SU-DHL-6 (cell line): ENCODE measurements around the gene RAD51B.

ENCODE experiments used
- H2AFZ ChIP-seq: fragments of 200-600 bp; sonication (generic); 2 replicates; pipeline ENCODE4 v1.6.1; 2014; ENCODE audit warnings: low read depth, mild to moderate bottlenecking, moderate library complexity, mixed read lengths, antibody characterized with exemption, low read length; ENCODE audit not compliant: severe bottlenecking
- H3F3A ChIP-seq: fragments of 200-600 bp; shearing (Covaris generic); 2 replicates; pipeline ENCODE4 v1.6.0; 2016; ENCODE audit warnings: antibody characterized with exemption, mild to moderate bottlenecking; ENCODE audit not compliant: insufficient read depth
- H3K27ac ChIP-seq: fragments of 200-600 bp; sonication (generic); 2 replicates; pipeline ENCODE4 v1.5.1; 2016; ENCODE audit warnings: low read depth, mild to moderate bottlenecking, low read length, moderate library complexity, mixed read lengths
- H3K27me3 ChIP-seq: fragments of 200-600 bp; sonication (generic), shearing (Covaris generic); 2 replicates; pipeline ENCODE4 v1.6.0; 2014; ENCODE audit warnings: mild to moderate bottlenecking, low read length
- H3K36me3 ChIP-seq: fragments of 200-600 bp; sonication (generic); 2 replicates; pipeline ENCODE4 v1.6.1; 2014; ENCODE audit warnings: mild to moderate bottlenecking, low read length, mixed read lengths
- H3K4me2 ChIP-seq: fragments of 300-600, 200-600 bp; shearing (Covaris generic), sonication (generic); 2 replicates; pipeline ENCODE4 v1.6.0; 2014; ENCODE audit warnings: low read length, low read depth, mild to moderate bottlenecking; ENCODE audit not compliant: poor library complexity, severe bottlenecking
- H3K4me3 ChIP-seq: fragments of 200-600 bp; sonication (generic); 2 replicates; pipeline ENCODE4 v1.5.1; 2014; ENCODE audit warnings: antibody characterized with exemption, low read length, mild to moderate bottlenecking, mixed read lengths; ENCODE audit not compliant: insufficient read depth, poor library complexity, severe bottlenecking
- H3K79me2 ChIP-seq: fragments of 200-600 bp; sonication (generic); 2 replicates; pipeline ENCODE4 v1.6.1; 2014; ENCODE audit warnings: mild to moderate bottlenecking, low read length, moderate library complexity; ENCODE audit not compliant: insufficient read depth
- H3K9ac ChIP-seq: fragments of 200-600 bp; sonication (generic); 2 replicates; pipeline ENCODE4 v1.7.0; 2014; ENCODE audit warnings: mild to moderate bottlenecking, low read length
- H3K9me2 ChIP-seq: fragments of 200-600 bp; sonication (generic); replicated peaks from 2 replicates; pipeline ENCODE4 v1.6.1; 2014; ENCODE audit warnings: low read length; ENCODE audit not compliant: insufficient read depth
- H3K9me3 ChIP-seq: fragments of 200-600 bp; sonication (generic); 2 replicates; pipeline ENCODE4 v1.6.1; 2014; ENCODE audit warnings: low read length, mixed read lengths; ENCODE audit not compliant: insufficient read depth
- H4K20me1 ChIP-seq: fragments of 200-600 bp; sonication (generic); 2 replicates; pipeline ENCODE4 v1.6.1; 2014; ENCODE audit warnings: low read depth, mild to moderate bottlenecking, antibody characterized with exemption, low read length, moderate library complexity, mixed read lengths
- CTCF ChIP-seq: fragments of 200-600 bp; sonication (generic); IDR thresholded peaks from one replicate; pipeline ENCODE4 v1.5.1; 2017; ENCODE audit warnings: antibody characterized with exemption, mild to moderate bottlenecking, low read length, moderate library complexity; ENCODE audit not compliant: insufficient read depth, poor library complexity, severe bottlenecking
- EZH2phosphoT487 ChIP-seq: fragments of 200-600 bp; sonication (generic), shearing (Covaris generic); conservative IDR thresholded peaks from 2 replicates; pipeline ENCODE4 v1.6.1; 2018; ENCODE audit warnings: mild to moderate bottlenecking, antibody characterized with exemption, low read length, moderate library complexity, mixed read lengths

Gene RAD51B

GRCh38 chr14:68008491-68008890 is 188.9 kb downstream of the RAD51B start:
- no peak overlapping the region for H3K4me3 ChIP-seq
- H3K9me2 ChIP-seq: no peaks in the 10 kb centered on the region
- H4K20me1 ChIP-seq: no peaks in the 10 kb centered on the region
- H3K9ac ChIP-seq: no peak overlapping the region
- H3K27ac ChIP-seq: no peak overlapping the region
- H3K27me3 ChIP-seq: no peaks in the 10 kb centered on the region
- TF ChIP-seq CTCF: no peak
- no peak for TF ChIP-seq EZH2phosphoT487
- no peaks in the 10 kb centered on the region for H3K79me2 ChIP-seq
- no peak overlapping the region for H3K4me2 ChIP-seq
- no peak overlapping the region for H2AFZ ChIP-seq
- H3K9me3 ChIP-seq: no peaks in the 10 kb centered on the region
- no peaks in the 10 kb centered on the region for H3F3A ChIP-seq
- no peaks in the 10 kb centered on the region for H3K36me3 ChIP-seq

GRCh38 chr14:68011406-68012028 is 191.9 kb downstream of the RAD51B start:
- H3K27ac ChIP-seq: no peak overlapping the region
- no peak overlapping the region for H2AFZ ChIP-seq
- no peaks in the 10 kb centered on the region for H3K27me3 ChIP-seq
- no peak overlapping the region for H3K9ac ChIP-seq
- H3K79me2 ChIP-seq: no peaks in the 10 kb centered on the region
- TF ChIP-seq EZH2phosphoT487 (no peak), CTCF (no peak)
- no peaks in the 10 kb centered on the region for H3K9me3 ChIP-seq
- no peak overlapping the region for H3K4me3 ChIP-seq
- no peaks in the 10 kb centered on the region for H4K20me1 ChIP-seq
- no peaks in the 10 kb centered on the region for H3F3A ChIP-seq
- no peak overlapping the region for H3K4me2 ChIP-seq
- no peaks in the 10 kb centered on the region for H3K36me3 ChIP-seq
- no peaks in the 10 kb centered on the region for H3K9me2 ChIP-seq

- no peak for TF ChIP-seq EZH2phosphoT487
- no peak for TF ChIP-seq CTCF
- H3K27ac ChIP-seq: no peak overlapping the region
- H3K9me3 ChIP-seq: no peaks in the 10 kb centered on the region
- H3K27me3 ChIP-seq: no peaks in the 10 kb centered on the region
- no peak overlapping the region for H3K4me2 ChIP-seq
- H3K79me2 ChIP-seq: no peaks in the 10 kb centered on the region
- no peak overlapping the region for H3K9ac ChIP-seq
- H3F3A ChIP-seq: no peaks in the 10 kb centered on the region
- H3K36me3 ChIP-seq: no peaks in the 10 kb centered on the region
- H3K4me3 ChIP-seq: no peak overlapping the region
- no peak overlapping the region for H2AFZ ChIP-seq
- H4K20me1 ChIP-seq: no peaks in the 10 kb centered on the region
- no peaks in the 10 kb centered on the region for H3K9me2 ChIP-seq
Observed at GRCh38 chr14:68012871-68013270, 193.3 kb downstream of the RAD51B start.
